HEK293 (cell line): Measurements from ENCODE around the gene POU5F1.

ENCODE experiments used
- CTCF ChIA-PET: fragments of 350-600 bp; formaldehyde crosslinking; extraction: SDS; loops from one replicate; lab custom pipeline; 2021; ENCODE audit warnings: antibody characterized with exemption; lab: Yijun Ruan, JAX
- POLR2A ChIA-PET: fragments of 300-600 bp; formaldehyde crosslinking; extraction: SDS; loops from one replicate; lab custom pipeline; 2020; ENCODE audit warnings: antibody characterized with exemption, inconsistent platforms; lab: Yijun Ruan, JAX
- H3K27ac ChIP-seq: fragments of 200-500 bp; sonication (Bioruptor generic); 2 replicates; pipeline ENCODE4 v1.5.1; 2014; ENCODE audit warnings: low read depth, low read length, control low read depth, inconsistent platforms; ENCODE audit errors: extremely low read depth
- H3K36me3 ChIP-seq, 2 experiments: fragments of 200-500 bp in 1 of 2; sonication (Bioruptor generic) in 1 of 2; 1 replicate in 1 of 2; 2 replicates in 1 of 2; pipeline ENCODE4 v1.5.1; 2014 to 2017; ENCODE audit warnings: inconsistent platforms in 2 of 2, low read length in 2 of 2; ENCODE audit not compliant: control insufficient read depth in 2 of 2, insufficient read depth in 1 of 2
- H3K4me1 ChIP-seq: fragments of 200-500 bp; sonication (Bioruptor generic); 2 replicates; pipeline ENCODE4 v1.5.1; 2014; ENCODE audit warnings: mild to moderate bottlenecking, low read length, inconsistent platforms; ENCODE audit not compliant: control insufficient read depth, insufficient read depth
- H3K4me3 ChIP-seq: 2 replicates; pipeline ENCODE4 v1.5.1; 2011; ENCODE audit warnings: low read depth, mild to moderate bottlenecking, control low read depth, low read length, moderate library complexity
- H3K9me3 ChIP-seq: fragments of 200-500 bp; sonication (Bioruptor generic); 2 replicates; pipeline ENCODE4 v1.5.1; 2014; ENCODE audit warnings: low read depth, low read length, inconsistent platforms; ENCODE audit not compliant: control insufficient read depth, insufficient read depth
- CTCF ChIP-seq: fragments of 450-650 bp; formaldehyde crosslinking; IDR thresholded peaks from 2 replicates; pipeline ENCODE4 v1.5.1; 2016; ENCODE audit warnings: missing biosample characterization, missing genetic modification characterization
- GFI1B ChIP-seq: fragments of 450-650 bp; formaldehyde crosslinking; IDR thresholded peaks from 2 replicates; pipeline ENCODE4 v1.5.1; 2016; ENCODE audit warnings: missing biosample characterization, missing genetic modification characterization
- GLI4 ChIP-seq: fragments of 450-650 bp; formaldehyde crosslinking; IDR thresholded peaks from 2 replicates; pipeline ENCODE4 v1.5.1; 2016; ENCODE audit warnings: missing biosample characterization, missing genetic modification characterization
- GLIS1 ChIP-seq: fragments of 450-650 bp; formaldehyde crosslinking; IDR thresholded peaks from 2 replicates; pipeline ENCODE4 v1.5.1; 2016; ENCODE audit warnings: missing biosample characterization, missing genetic modification characterization
- IKZF3 ChIP-seq: fragments of 450-650 bp; IDR thresholded peaks from 2 replicates; pipeline ENCODE4 v1.5.0; 2018; ENCODE audit warnings: missing biosample characterization, mild to moderate bottlenecking, missing genetic modification characterization, moderate library complexity
- KLF9 ChIP-seq: fragments of 450-650 bp; formaldehyde crosslinking; IDR thresholded peaks from 2 replicates; pipeline ENCODE4 v1.5.1; 2016; ENCODE audit warnings: missing biosample characterization, missing genetic modification characterization, low read depth
- MZF1 ChIP-seq: fragments of 450-650 bp; formaldehyde crosslinking; IDR thresholded peaks from 2 replicates; pipeline ENCODE4 v1.5.1; 2017; ENCODE audit warnings: missing biosample characterization, missing genetic modification characterization, borderline replicate concordance
- RBAK ChIP-seq: fragments of 450-650 bp; formaldehyde crosslinking; IDR thresholded peaks from 2 replicates; pipeline ENCODE4 v1.5.1; 2016; ENCODE audit warnings: missing biosample characterization, missing genetic modification characterization
- SP3 ChIP-seq: fragments of 450-650 bp; formaldehyde crosslinking; IDR thresholded peaks from 2 replicates; pipeline ENCODE4 v1.5.1; 2016; ENCODE audit warnings: missing biosample characterization, missing genetic modification characterization
- WT1 ChIP-seq: fragments of 450-650 bp; formaldehyde crosslinking; IDR thresholded peaks from 2 replicates; pipeline ENCODE4 v1.5.1; 2016; ENCODE audit warnings: missing biosample characterization, missing genetic modification characterization
- ZBTB21 ChIP-seq: fragments of 450-650 bp; formaldehyde crosslinking; IDR thresholded peaks from 2 replicates; pipeline ENCODE4 v1.5.1; 2017; ENCODE audit warnings: missing biosample characterization, missing genetic modification characterization
- ZBTB44 ChIP-seq: fragments of 450-650 bp; IDR thresholded peaks from 2 replicates; pipeline ENCODE4 v1.5.1; 2018; ENCODE audit warnings: missing biosample characterization, mild to moderate bottlenecking, missing genetic modification characterization
- ZFP37 ChIP-seq: fragments of 450-650 bp; formaldehyde crosslinking; IDR thresholded peaks from 2 replicates; pipeline ENCODE4 v1.5.1; 2016; ENCODE audit warnings: missing biosample characterization, missing genetic modification characterization
- ZIC2 ChIP-seq: fragments of 450-650 bp; formaldehyde crosslinking; IDR thresholded peaks from 2 replicates; pipeline ENCODE4 v1.5.1; 2016; ENCODE audit warnings: missing biosample characterization, missing genetic modification characterization
- ZNF10 ChIP-seq: fragments of 450-650 bp; formaldehyde crosslinking; IDR thresholded peaks from 2 replicates; pipeline ENCODE4 v1.5.1; 2017; ENCODE audit warnings: missing biosample characterization, missing genetic modification characterization
- ZNF112 ChIP-seq: fragments of 450-650 bp; formaldehyde crosslinking; IDR thresholded peaks from 2 replicates; pipeline ENCODE4 v1.5.0; 2017; ENCODE audit warnings: missing biosample characterization, missing genetic modification characterization
- ZNF174 ChIP-seq: fragments of 450-650 bp; formaldehyde crosslinking; IDR thresholded peaks from 2 replicates; pipeline ENCODE4 v1.5.0; 2017; ENCODE audit warnings: missing biosample characterization, mild to moderate bottlenecking, missing genetic modification characterization
- ZNF19 ChIP-seq: fragments of 450-650 bp; formaldehyde crosslinking; IDR thresholded peaks from 2 replicates; pipeline ENCODE4; 2016; ENCODE audit warnings: missing biosample characterization, missing genetic modification characterization, low read depth
- ZNF324 ChIP-seq: fragments of 450-650 bp; formaldehyde crosslinking; IDR thresholded peaks from 2 replicates; pipeline ENCODE4 v1.5.1; 2016; ENCODE audit warnings: missing biosample characterization, missing genetic modification characterization
- ZNF362 ChIP-seq: fragments of 450-650 bp; formaldehyde crosslinking; IDR thresholded peaks from 2 replicates; pipeline ENCODE4 v1.5.1; 2016; ENCODE audit warnings: missing biosample characterization, missing genetic modification characterization
- ZNF423 ChIP-seq: fragments of 450-650 bp; formaldehyde crosslinking; IDR thresholded peaks from 2 replicates; pipeline ENCODE4 v1.5.1; 2016; ENCODE audit warnings: missing biosample characterization, missing genetic modification characterization
- ZNF426 ChIP-seq: fragments of 450-650 bp; formaldehyde crosslinking; IDR thresholded peaks from 2 replicates; pipeline ENCODE4 v1.5.1; 2017; ENCODE audit warnings: missing biosample characterization, missing genetic modification characterization, mild to moderate bottlenecking, inconsistent platforms, moderate library complexity
- ZNF449 ChIP-seq: fragments of 450-650 bp; formaldehyde crosslinking; IDR thresholded peaks from 2 replicates; pipeline ENCODE4 v1.5.1; 2017; ENCODE audit warnings: missing biosample characterization, mild to moderate bottlenecking, missing genetic modification characterization, moderate library complexity
- ZNF501 ChIP-seq: fragments of 450-650 bp; formaldehyde crosslinking; IDR thresholded peaks from 2 replicates; pipeline ENCODE4 v1.5.1; 2016; ENCODE audit warnings: missing biosample characterization, missing genetic modification characterization
- ZNF514 ChIP-seq: fragments of 450-650 bp; formaldehyde crosslinking; IDR thresholded peaks from 2 replicates; pipeline ENCODE4 v1.5.1; 2016; ENCODE audit warnings: missing biosample characterization, missing genetic modification characterization
- ZNF596 ChIP-seq: fragments of 450-650 bp; IDR thresholded peaks from 2 replicates; pipeline ENCODE4 v1.5.0; 2018; ENCODE audit warnings: missing biosample characterization, mild to moderate bottlenecking, missing genetic modification characterization, moderate library complexity
- ZNF621 ChIP-seq: fragments of 450-650 bp; formaldehyde crosslinking; IDR thresholded peaks from 2 replicates; pipeline ENCODE4 v1.5.1; 2017; ENCODE audit warnings: missing biosample characterization, missing genetic modification characterization
- ZNF639 ChIP-seq: fragments of 450-650 bp; formaldehyde crosslinking; IDR thresholded peaks from 2 replicates; pipeline ENCODE4 v1.5.1; 2016; ENCODE audit warnings: missing biosample characterization, missing genetic modification characterization
- ZNF677 ChIP-seq: fragments of 450-650 bp; IDR thresholded peaks from 2 replicates; pipeline ENCODE4 v1.5.0; 2018; ENCODE audit warnings: missing biosample characterization, mild to moderate bottlenecking, missing genetic modification characterization, moderate library complexity
- ZNF837 ChIP-seq: fragments of 450-650 bp; formaldehyde crosslinking; IDR thresholded peaks from 2 replicates; pipeline ENCODE4 v1.5.1; 2016; ENCODE audit warnings: missing biosample characterization, missing genetic modification characterization

Gene POU5F1

GRCh38 chr6:31114970-31115849, 55.3 kb downstream of the POU5F1 start (continued):
- no peak for TF ChIP-seq ZFP37

GRCh38 chr6:31114541-31114878, 56.0 kb downstream of the POU5F1 start, which contains the start of gene PSORS1C1:
PSORS1C1 (plus strand) TSS chr6:31114800; CDS start chr6:31129633, 14,833 bp downstream.
- ChIA-PET POLR2A (interaction anchor here (0.6 to 2.2 kb wide), 2 partner anchors 31 to 499 kb away, joined by 5 to 7 read pairs; no protein-coding TSS in a partner anchor), CTCF (interaction anchor here (0.6 to 8.3 kb wide), 9 partner anchors 12 to 314 kb away, joined by 3 to 60 read pairs (median 7); no protein-coding TSS in a partner anchor)
- Histone ChIP-seq H3K4me3 (no peak within 1 kb of the TSS), H3K36me3 (no peaks in the 10 kb centered on the region), H3K4me1 (peaks cover 7% of the 10 kb centered on the region), H3K27ac (no peak within 1 kb of the TSS), H3K9me3 (no peaks in the 10 kb centered on the region)
- TF ChIP-seq ZNF112 (tag by site-specific recombination) (no peak), GLIS1 (tag by site-specific recombination) (peak; percentile 70), ZNF639 (no peak), ZNF514 (tag by site-specific recombination) (no peak), RBAK (tag by site-specific recombination) (no peak), MZF1 (tag by site-specific recombination) (no peak), ZNF426 (tag by site-specific recombination) (no peak), ZNF10 (tag by site-specific recombination) (no peak), WT1 (tag by site-specific recombination) (0 out of 2 replicates have a peak, but pooled peaks have one; percentile 23), ZNF596 (tag by site-specific recombination) (no peak), ZNF174 (tag by site-specific recombination) (no peak), ZNF837 (tag by site-specific recombination) (no peak), ZNF19 (tag by site-specific recombination) (no peak), ZIC2 (tag by site-specific recombination) (peak; percentile 21; the same call in 1 of the 2 replicates), GLI4 (no peak), CTCF (tag by site-specific recombination) (no peak), ZNF449 (tag by site-specific recombination) (peak; percentile 98), KLF9 (tag by site-specific recombination) (no peak), GFI1B (tag by site-specific recombination) (no peak), ZBTB21 (no peak), ZNF677 (no peak), IKZF3 (tag by site-specific recombination) (no peak), ZNF501 (tag by site-specific recombination) (no peak), ZNF324 (tag by site-specific recombination) (no peak), ZBTB44 (tag by site-specific recombination) (no peak), ZNF362 (tag by site-specific recombination) (no peak), SP3 (tag by site-specific recombination) (0 out of 2 replicates have a peak, but pooled peaks have one; percentile 23), ZNF621 (no peak), ZNF423 (tag by site-specific recombination) (no peak)
